ENCODE measurements around the gene IDS.

Gene IDS

GRCh38 chrX:149433451-149433850 is 71.7 kb downstream of the IDS start:
- no peak for TF ChIP-seq FOXP2 (optimal IDR thresholded peaks at IDR 0.05; ENCODE audit: control extremely low read depth, extremely low read length, insufficient read depth)
- no peak for TF ChIP-seq POLR2AphosphoS5 (IDR thresholded peaks at IDR 0.05; ENCODE audit: borderline replicate concordance, low read depth, low read length)
- TF ChIP-seq EZH2 (IDR thresholded peaks at IDR 0.05), result no peak
- no peaks in the 10 kb centered on the region for H3K9me3 ChIP-seq (ENCODE audit: low read depth, low read length)
- no peak overlapping the region for H3K4me3 ChIP-seq
- H3K27ac ChIP-seq, result no peak overlapping the region
- no peak for DNase-seq (ENCODE audit: low read depth, low spot score)
- H3K36me3 ChIP-seq (ENCODE audit: insufficient read depth, low read length), result no peaks in the 10 kb centered on the region
- H3K9ac ChIP-seq (ENCODE audit: insufficient read length), result no peak overlapping the region

GRCh38 chrX:149433051-149433450 is 72.1 kb downstream of the IDS start:
- Histone ChIP-seq H3K9ac (ENCODE audit: insufficient read length) (no peak overlapping the region), H3K27ac (no peak overlapping the region), H3K4me3 (no peak overlapping the region), H3K9me3 (ENCODE audit: low read depth, low read length) (no peaks in the 10 kb centered on the region), H3K36me3 (ENCODE audit: insufficient read depth, low read length) (no peaks in the 10 kb centered on the region)
- DNase-seq (ENCODE audit: low read depth, low spot score), result no peak
- no peak for TF ChIP-seq FOXP2 (optimal IDR thresholded peaks at IDR 0.05; ENCODE audit: control extremely low read depth, extremely low read length, insufficient read depth)
- TF ChIP-seq POLR2AphosphoS5 (IDR thresholded peaks at IDR 0.05; ENCODE audit: borderline replicate concordance, low read depth, low read length), result no peak
- TF ChIP-seq EZH2 (IDR thresholded peaks at IDR 0.05), result no peak

All from SK-N-MC (cell line).